GM12865 (cell line): ENCODE results near the gene NRP1.

Experiments used
- DNase-seq: peaks from one replicate; pipeline ENCODE4 v3.0.0; 2010; ENCODE audit warnings: low read depth
- H3K4me3 ChIP-seq: 2 replicates; pipeline ENCODE4 v1.5.1; 2011; ENCODE audit warnings: mild to moderate bottlenecking, low read depth, low read length, control low read depth
- CTCF ChIP-seq: IDR thresholded peaks from 2 replicates; pipeline ENCODE4 v1.5.1; 2011; ENCODE audit warnings: low read length, control low read depth, low read depth, inconsistent platforms; ENCODE audit not compliant: insufficient read depth; ENCODE audit errors: missing control alignments

NRP1 gene

DNA sequence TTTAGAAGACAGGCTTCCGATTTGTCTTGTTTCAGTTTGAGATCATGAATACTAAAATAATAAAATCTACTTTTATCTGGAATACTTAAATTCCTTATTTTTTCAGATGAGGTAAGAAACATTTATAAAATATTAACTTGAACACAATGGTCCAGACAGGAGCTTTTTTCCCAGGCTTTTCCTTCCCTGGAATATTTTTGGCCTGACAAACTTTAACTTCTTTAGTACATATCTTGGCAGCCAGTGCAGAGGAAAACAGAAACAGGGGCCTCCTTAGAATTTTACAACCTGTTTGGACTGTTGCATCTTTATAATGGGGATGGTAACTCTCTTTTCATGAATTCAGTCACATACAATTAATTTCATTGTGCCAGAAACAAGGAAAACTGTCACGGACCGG, 41.4 kb downstream of the NRP1 start:
- no peak overlapping the region for H3K4me3 ChIP-seq
- TF ChIP-seq CTCF, result no peak
- DNase-seq, result no peak

- TF ChIP-seq CTCF, result no peak
- DNase-seq, result no peak
- no peak overlapping the region for H3K4me3 ChIP-seq
Measured at GRCh38 chr10:33291053-33291592, 43.3 kb downstream of the NRP1 start.

DNA sequence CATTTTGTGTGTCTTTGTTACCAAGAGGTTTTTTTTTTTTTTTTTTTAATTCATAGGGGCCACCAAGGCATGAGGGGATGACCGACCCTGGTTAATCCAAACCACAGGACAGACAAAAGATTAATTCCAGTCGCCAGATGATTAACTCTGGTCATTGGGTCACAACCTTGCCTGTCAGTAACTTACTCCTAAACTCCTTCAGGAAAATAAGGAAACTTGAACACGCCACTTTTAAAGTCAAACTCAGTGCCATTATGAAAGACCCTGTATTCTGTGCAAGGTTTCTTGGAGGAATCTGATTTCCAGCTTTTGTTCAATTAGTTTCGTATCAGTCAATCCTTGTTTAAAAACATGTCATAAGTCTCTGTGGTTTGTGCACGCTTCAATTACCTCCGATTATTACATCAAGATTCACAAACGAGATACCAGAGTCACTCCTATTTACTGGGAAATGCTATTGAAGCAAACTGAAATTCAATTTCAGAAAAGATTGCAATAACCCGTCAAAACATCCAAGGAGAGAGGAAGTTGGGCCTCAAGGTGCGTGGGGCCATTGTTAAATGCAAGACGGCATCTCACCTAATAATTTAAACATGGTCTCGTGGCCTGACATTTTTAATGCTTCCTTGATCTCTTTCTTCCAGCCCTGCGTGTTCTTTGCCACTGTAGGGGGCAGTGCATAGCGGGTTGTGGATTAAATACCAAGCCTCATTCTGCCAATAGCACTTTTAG, 44.0 kb downstream of the NRP1 start:
- TF ChIP-seq CTCF, result no peak
- DNase-seq, result no peak
- H3K4me3 ChIP-seq, result no peak overlapping the region

DNA sequence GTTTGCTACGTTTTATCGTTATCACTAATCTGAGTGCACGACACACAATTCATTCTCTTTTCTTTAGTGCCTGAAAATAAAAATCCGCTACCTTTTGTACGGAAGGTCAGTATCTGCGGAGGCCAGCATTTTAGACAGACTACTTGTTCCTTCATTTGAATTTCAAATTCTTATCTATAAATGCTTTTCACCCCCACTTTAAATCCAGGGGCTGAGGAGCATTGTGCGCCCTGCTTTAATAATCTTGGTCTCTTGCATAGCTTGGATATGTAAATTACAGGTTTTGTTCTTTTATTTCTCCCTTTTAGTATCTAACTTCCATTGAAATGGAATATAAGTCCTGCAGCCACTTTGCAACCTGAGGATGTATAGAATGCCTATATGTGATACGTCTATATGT, 44.7 kb downstream of the NRP1 start:
- no peak for DNase-seq
- no peak for TF ChIP-seq CTCF
- H3K4me3 ChIP-seq, result no peak overlapping the region

GRCh38 chr10:33288127-33288526, 46.3 kb downstream of the NRP1 start:
- TF ChIP-seq CTCF, result no peak
- DNase-seq, result no peak
- no peak overlapping the region for H3K4me3 ChIP-seq

DNA sequence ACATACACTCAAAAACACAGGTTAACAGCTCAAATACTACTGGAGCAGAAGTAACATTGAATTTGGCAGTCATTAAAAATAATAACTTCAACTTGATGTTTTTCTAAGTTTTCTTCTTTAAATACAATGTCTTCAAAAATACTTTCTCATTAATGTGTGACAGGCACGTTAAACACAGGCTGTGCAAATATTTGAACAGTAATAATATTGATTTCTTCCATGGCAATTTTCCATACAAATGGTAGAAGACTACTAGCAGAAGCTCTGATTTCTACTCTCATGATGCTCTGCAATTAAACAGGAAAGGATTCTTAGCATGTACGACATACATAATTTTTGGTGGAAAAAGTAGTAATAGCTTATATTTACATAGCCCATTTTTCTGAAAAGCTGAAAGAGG, 47.4 kb downstream of the NRP1 start:
- H3K4me3 ChIP-seq, result no peak overlapping the region
- no peak for TF ChIP-seq CTCF
- no peak for DNase-seq
